ENCODE results near the gene DCPS. TPM values are rescaled to one million over a fixed set of nuclear protein-coding genes. Genes with fewer than 3 reads are reported as not detected.
A peak's percentile ranks its signal among the peaks of the same experiment; 100 is the strongest.
"Not testable (repeated sequence)": the region's sequence is repeated elsewhere in the genome, so short reads cannot be mapped to it uniquely, and the experiment has no call there.

DCPS gene
- total and polyA plus RNA-seq, 8 donors = 8.4 to 16.6 (median 10.5) TPM

GRCh38 chr11:126363706-126364248 lies 59.9 kb downstream of the DCPS start:
- no peak for TF ChIP-seq CTCF (IDR thresholded peaks at IDR 0.05)
- H3K27ac ChIP-seq = no peak overlapping the region
- H3K4me1 ChIP-seq = peaks cover 0 to 7% (median 0%) of the 10 kb centered on the region in 3 donors
- H3K9me3 ChIP-seq = no peaks in the 10 kb centered on the region
- intact Hi-C loops (cut with DNase I) = no loop called here
- 83 to 89% methylated on average over 9 to 10 of the region's 10 CpGs for WGBS, 2 donors
- DNase-seq = no peak
- no peak for ATAC-seq
- no peaks in the 10 kb centered on the region for H3K27me3 ChIP-seq
- FAIRE-seq = no peak
- no peaks in the 10 kb centered on the region for H3K36me3 ChIP-seq
- no peak overlapping the region for H3K4me3 ChIP-seq

GRCh38 chr11:126364735-126365134 lies 60.9 kb downstream of the DCPS start:
- H3K9me3 ChIP-seq; intact Hi-C loops (cut with DNase I); FAIRE-seq; H3K4me3 ChIP-seq; H3K4me1 ChIP-seq; DNase-seq; H3K27ac ChIP-seq; H3K36me3 ChIP-seq; H3K27me3 ChIP-seq: not testable (repeated sequence)
- peak in 1 of 4 donors; percentile 61 for ATAC-seq
- WGBS, 2 donors = 45 to 68% methylated on average over 2 to 4 of the region's 9 CpGs

GRCh38 chr11:126365508-126365907 lies 61.6 kb downstream of the DCPS start:
- H3K4me1 ChIP-seq; H3K9me3 ChIP-seq; H3K4me3 ChIP-seq; H3K36me3 ChIP-seq; H3K27me3 ChIP-seq; H3K27ac ChIP-seq; FAIRE-seq; intact Hi-C loops (cut with DNase I); DNase-seq: not testable (repeated sequence)
- WGBS, 2 donors = 74 to 90% methylated on average over 3 to 5 of the region's 5 CpGs
- ATAC-seq = peak in 1 of 4 donors; percentile 43

- DNase-seq (peak in 1 of 6 donors; percentile 48), ATAC-seq (no peak), FAIRE-seq (no peak)
- intact Hi-C loops (cut with DNase I) = no loop called here
- no peak overlapping the region for H3K4me3 ChIP-seq
- WGBS, 2 donors = 77 to 78% methylated on average over 16 to 19 of the region's 19 CpGs
- no peaks in the 10 kb centered on the region for H3K9me3 ChIP-seq
- H3K36me3 ChIP-seq = no peaks in the 10 kb centered on the region
- H3K27me3 ChIP-seq = no peaks in the 10 kb centered on the region
- H3K4me1 ChIP-seq = peaks cover 0 to 7% (median 0%) of the 10 kb centered on the region in 3 donors
- TF ChIP-seq CTCF (IDR thresholded peaks at IDR 0.05) = no peak
- H3K27ac ChIP-seq = no peak overlapping the region
These were observed 62.4 kb downstream of the DCPS start for GRCh38 chr11:126366064-126366822.

- intact Hi-C loops (cut with DNase I); H3K4me3 ChIP-seq; H3K27ac ChIP-seq; H3K27me3 ChIP-seq; FAIRE-seq; H3K9me3 ChIP-seq; H3K36me3 ChIP-seq; H3K4me1 ChIP-seq: not testable (repeated sequence)
- WGBS, 2 donors = 85 to 87% methylated on average over 12 to 14 of the region's 14 CpGs
- ATAC-seq (peak in 2 of 4 donors; percentile 24 to 29), DNase-seq (peak in 1 of 6 donors; percentile 42)
These were observed 63.2 kb downstream of the DCPS start for GRCh38 chr11:126366823-126367654.

GRCh38 chr11:126367806-126368205 lies 63.9 kb downstream of the DCPS start:
- peak in 1 of 6 donors; percentile 22 for DNase-seq
- 92 to 96% methylated on average over 5 of the region's 5 CpGs for WGBS, 2 donors
- H3K27ac ChIP-seq; intact Hi-C loops (cut with DNase I); H3K4me3 ChIP-seq; H3K9me3 ChIP-seq; H3K27me3 ChIP-seq; H3K4me1 ChIP-seq; ATAC-seq; FAIRE-seq; H3K36me3 ChIP-seq: not testable (repeated sequence)

GRCh38 chr11:126368336-126369119 lies 64.7 kb downstream of the DCPS start:
- H3K4me1 ChIP-seq; intact Hi-C loops (cut with DNase I); FAIRE-seq; H3K36me3 ChIP-seq; H3K27ac ChIP-seq; H3K9me3 ChIP-seq; H3K4me3 ChIP-seq; H3K27me3 ChIP-seq: not testable (repeated sequence)
- 66 to 70% methylated on average over 10 to 11 of the region's 11 CpGs for WGBS, 2 donors
- DNase-seq = peak in 1 of 6 donors; percentile 55
- peak in 2 of 4 donors; percentile 48 to 67 for ATAC-seq

Measured in pancreas (tissue), 10 donors.